K562 (cell line): Measurements from ENCODE around the gene NFE2. TPM values are rescaled to one million over a fixed set of nuclear protein-coding genes. Genes with fewer than 3 reads are reported as not detected.

Experiments used
- BRF1 ChIP-seq: IDR thresholded peaks from 3 replicates; pipeline ENCODE4 v1.6.1; 2011; ENCODE audit warnings: borderline replicate concordance, mild to moderate bottlenecking; ENCODE audit not compliant: insufficient read length; ENCODE audit errors: extremely low read depth
- CREBBP ChIP-seq: IDR thresholded peaks from one replicate; pipeline ENCODE4 v1.6.1; 2012; ENCODE audit warnings: low read depth, mild to moderate bottlenecking, control low read depth, inconsistent platforms, low read length
- FOXJ3 ChIP-seq: sonication (generic); formaldehyde crosslinking; IDR thresholded peaks from 2 replicates; pipeline ENCODE4 v1.4.0; 2020; ENCODE audit warnings: mild to moderate bottlenecking, missing genetic modification reagents
- HMG20A ChIP-seq: fragments of 450-650 bp; formaldehyde crosslinking; conservative IDR thresholded peaks from 2 replicates; pipeline ENCODE4 v1.4.0; 2020; ENCODE audit warnings: mild to moderate bottlenecking, mixed read lengths
- KAT7 ChIP-seq: sonication (generic); formaldehyde crosslinking; IDR thresholded peaks from 2 replicates; pipeline ENCODE4 v1.8.0; 2022; ENCODE audit warnings: missing genetic modification reagents, mild to moderate bottlenecking, borderline replicate concordance
- LARP7 ChIP-seq: fragments of 450-650 bp; IDR thresholded peaks from 2 replicates; pipeline ENCODE4 v1.6.1; 2016
- MLX ChIP-seq, 2 experiments: fragments of 450-650 bp in 1 of 2; sonication (generic) in 1 of 2; formaldehyde crosslinking; conservative IDR thresholded peaks; 2 replicates each; pipeline versions ENCODE4 v1.4.0 to v1.8.1; 2020 to 2022; ENCODE audit warnings: mild to moderate bottlenecking in 1 of 2, missing genetic modification reagents in 1 of 2
- NKRF ChIP-seq: fragments of 450-650 bp; IDR thresholded peaks from 2 replicates; pipeline ENCODE4 v1.6.1; 2016; ENCODE audit warnings: borderline replicate concordance
- PML ChIP-seq: IDR thresholded peaks from 2 replicates; pipeline ENCODE4 v1.6.1; 2012; ENCODE audit warnings: low read length, inconsistent platforms
- POLR3G ChIP-seq: IDR thresholded peaks from 2 replicates; pipeline ENCODE4 v1.6.1; 2011; ENCODE audit not compliant: insufficient read length, insufficient replicate concordance; ENCODE audit errors: extremely low read depth
- PREB ChIP-seq: sonication (generic); formaldehyde crosslinking; IDR thresholded peaks from 2 replicates; pipeline ENCODE4 v1.8.1; 2023; ENCODE audit warnings: mild to moderate bottlenecking, missing genetic modification reagents
- PRMT5 ChIP-seq: sonication (generic); formaldehyde crosslinking; IDR thresholded peaks from 2 replicates; pipeline ENCODE4 v1.5.0; 2020; ENCODE audit warnings: missing genetic modification reagents
- SIRT6 ChIP-seq: IDR thresholded peaks from one replicate; pipeline ENCODE4 v1.6.1; 2012; ENCODE audit warnings: low read depth, mild to moderate bottlenecking, control low read depth, inconsistent platforms, low read length, moderate library complexity
- STAG1 ChIP-seq: sonication (generic); formaldehyde crosslinking; IDR thresholded peaks from 2 replicates; pipeline ENCODE4 v1.5.0; 2020; ENCODE audit warnings: missing genetic modification reagents, borderline replicate concordance
- SUPT5H ChIP-seq: fragments of 450-650 bp; IDR thresholded peaks from 2 replicates; pipeline ENCODE4 v1.6.1; 2016
- TAF7 ChIP-seq: fragments of 450-650 bp; IDR thresholded peaks from 2 replicates; pipeline ENCODE4 v1.6.1; 2016; ENCODE audit warnings: missing genetic modification characterization, missing compliant biosample characterization
- TRIM28 ChIP-seq: fragments of 450-650 bp; IDR thresholded peaks from 2 replicates; pipeline ENCODE4 v1.6.1; 2017
- USF1 ChIP-seq: sonication (generic); formaldehyde crosslinking; IDR thresholded peaks from 2 replicates; pipeline ENCODE4 v1.9.0; 2022; ENCODE audit warnings: mild to moderate bottlenecking, missing genetic modification reagents
- ZBTB9 ChIP-seq: fragments of 450-650 bp; formaldehyde crosslinking; IDR thresholded peaks from 2 replicates; pipeline ENCODE4 v1.4.0; 2020; ENCODE audit warnings: mild to moderate bottlenecking, moderate library complexity
- ZFP36 ChIP-seq: fragments of 150-350 bp; IDR thresholded peaks from 2 replicates; pipeline ENCODE4 v1.6.1; 2018; ENCODE audit warnings: low read length, low read depth; ENCODE audit not compliant: partially characterized antibody
- ZNF224 ChIP-seq: sonication (generic); formaldehyde crosslinking; IDR thresholded peaks from 2 replicates; pipeline ENCODE4 v1.8.0; 2022; ENCODE audit warnings: mild to moderate bottlenecking, missing genetic modification reagents
- ZNF24 ChIP-seq: fragments of 450-650 bp; IDR thresholded peaks from 2 replicates; pipeline ENCODE4 v1.6.1; 2016
- ZNF263 ChIP-seq: sonication (generic); formaldehyde crosslinking; IDR thresholded peaks from 2 replicates; pipeline ENCODE4 v1.8.0; 2022; ENCODE audit warnings: mild to moderate bottlenecking, missing genetic modification reagents, borderline replicate concordance
- ZNF324 ChIP-seq: fragments of 250-450 bp; sonication (Bioruptor Pico); IDR thresholded peaks from 2 replicates; pipeline ENCODE4 v1.4.0; 2020; ENCODE audit warnings: mild to moderate bottlenecking
- polyA plus RNA-seq, 8 experiments: library from polyadenylated mRNA; depleted of rRNA in 4 of 8; stranded (reverse) in 5 of 8; unstranded in 3 of 8; fragments of >200 nt; fragmentation: Nextera tagmentation in 2 of 8; fragmentation: Illumina TruSeq in 1 of 8; extraction: Ambion mirVana in 2 of 8; extraction: Trizol in 1 of 8; gene quantifications; 2 replicates each; pipeline versions ENCODE4 v1.2.1 to v1.2.3, GENCODE V29; 2011 to 2014; ENCODE audit warnings: inconsistent platforms in 1 of 8, missing spikeins in 1 of 8
- total RNA-seq, 7 experiments: library from RNA; depleted of rRNA in 6 of 7; stranded (reverse); fragments of >200 nt in 6 of 7; fragmentation: Illumina TruSeq in 2 of 7; extraction: Trizol in 2 of 7; gene quantifications; 2 replicates each; pipeline versions ENCODE4 v1.2.1 to v1.2.3, GENCODE V29; 2011 to 2021; ENCODE audit warnings: low replicate concordance in 1 of 7

The NFE2 gene
- total and polyA plus RNA-seq, 9 of the 15 experiments (the other 6 are each of a cell fraction or from before 2014, with no cell fraction given) = 12.3 to 282 (median 208) TPM

GRCh38 chr12:54280468-54281260, 20.2 kb downstream of the NFE2 start, which contains the start of gene HNRNPA1 (continued):
- no peak for TF ChIP-seq PRMT5 (CRISPR knock-in tag)
- 0 out of 2 replicates have a peak, but pooled peaks have one; percentile 43 for TF ChIP-seq ZNF24
- no peak for TF ChIP-seq BRF1
- peak; percentile 44 for TF ChIP-seq USF1 (CRISPR knock-in tag)
- 0 out of 2 replicates have a peak, but pooled peaks have one; percentile 39 for TF ChIP-seq TRIM28
- TF ChIP-seq ZFP36 = no peak
- no peak for TF ChIP-seq ZNF224
- TF ChIP-seq FOXJ3 (CRISPR knock-in tag) = no peak
- no peak for TF ChIP-seq KAT7
- TF ChIP-seq PML = peak; percentile 93
- TF ChIP-seq ZBTB9 (CRISPR knock-in tag) = peak; percentile 60
- peak; percentile 22 for TF ChIP-seq SIRT6
- TF ChIP-seq HMG20A = no peak
- TF ChIP-seq SUPT5H = peak; percentile 100
- TF ChIP-seq MLX (CRISPR knock-in tag; conservative IDR thresholded peaks at IDR 0.05) = peak in 1 of 2 experiments; percentile 73; a peak in 1 of 4 replicates
- peak; percentile 99 for TF ChIP-seq TAF7 (tag)
- no peak for TF ChIP-seq CREBBP
- no peak; the same call in 1 of the 2 replicates for TF ChIP-seq NKRF
- no peak for TF ChIP-seq ZNF263 (CRISPR knock-in tag)
- TF ChIP-seq STAG1 (CRISPR knock-in tag) = no peak
- TF ChIP-seq ZNF324 = no peak
- TF ChIP-seq POLR3G = no peak
- TF ChIP-seq PREB = no peak
- TF ChIP-seq LARP7 = peak; percentile 25; the same call in 1 of the 2 replicates
